HG02798 (cell line): ENCODE data around the gene LIPG.

Source experiments
- ATAC-seq: cut with Tn5 transposase; IDR thresholded peaks from one replicate; pipeline ENCODE4 v1.9.1; 2021; ENCODE audit warnings: mild to moderate bottlenecking; ENCODE audit not compliant: unreplicated experiment, poor library complexity

Gene LIPG

DNA sequence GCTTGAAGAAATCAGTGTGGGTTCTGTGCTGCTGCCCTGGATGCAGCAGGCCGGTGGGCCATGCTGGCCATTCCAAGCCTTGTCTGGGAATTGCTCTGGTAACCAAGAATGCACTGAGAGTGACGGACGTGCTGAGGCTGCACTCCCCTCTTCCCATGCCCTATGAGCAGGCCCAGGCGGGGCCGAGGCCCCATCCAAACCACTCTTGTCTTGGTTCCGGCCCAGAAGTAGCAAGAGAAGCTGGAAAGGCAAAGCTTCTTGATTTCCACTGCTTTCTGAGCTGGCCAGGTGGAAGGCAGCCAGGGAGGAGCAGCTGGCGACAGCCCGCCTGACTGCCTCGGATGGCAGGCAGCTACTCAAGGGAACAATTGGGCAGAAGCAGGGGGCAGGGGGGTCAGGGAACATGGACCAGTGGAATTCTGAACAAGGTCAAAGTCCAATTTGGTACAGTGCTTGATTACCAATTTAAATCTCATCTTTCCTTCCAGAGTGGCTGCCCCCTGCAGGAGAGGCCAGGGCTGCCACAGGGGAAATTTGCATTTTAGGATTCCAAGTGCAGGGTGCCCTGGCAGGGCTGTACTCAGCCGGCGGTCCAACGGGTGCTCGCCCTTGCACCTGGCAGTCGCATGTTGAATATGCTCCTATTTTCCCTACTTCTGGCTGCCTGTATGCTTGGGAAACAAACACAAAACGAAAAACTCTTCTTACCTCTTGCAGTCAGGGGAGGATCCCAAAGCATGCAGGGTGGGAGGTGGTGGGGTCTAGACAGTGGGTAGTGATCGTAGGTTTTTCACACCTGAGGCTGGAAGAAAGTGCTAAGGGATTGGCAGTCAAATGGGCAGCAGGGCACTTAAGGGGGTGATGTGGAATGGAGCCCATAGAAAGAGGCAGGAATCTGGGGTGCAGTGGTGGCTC lies 67.3 kb downstream of the LIPG start:
- no peak for ATAC-seq

DNA sequence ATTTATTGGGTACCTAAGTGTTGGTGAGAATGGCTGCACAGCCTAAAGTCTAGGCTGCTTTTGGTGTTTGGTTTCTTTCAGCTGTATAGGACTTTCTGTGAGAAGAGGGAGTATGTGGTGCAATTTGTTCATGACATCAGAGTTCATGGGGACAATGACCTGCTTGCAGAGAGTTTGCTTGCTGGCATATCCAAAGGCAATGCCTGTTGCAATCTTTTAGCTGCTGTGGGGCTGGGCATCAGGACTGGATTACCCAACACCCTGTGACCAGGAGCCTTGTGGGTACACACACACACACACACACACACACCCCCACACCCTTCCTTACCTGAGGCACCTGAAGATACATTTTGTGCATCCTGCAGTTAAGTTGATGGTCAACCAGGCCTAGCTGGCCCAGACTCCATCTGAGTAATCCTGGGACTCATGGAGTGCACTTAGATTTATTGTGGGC lies 68.4 kb downstream of the LIPG start:
- no peak for ATAC-seq

DNA sequence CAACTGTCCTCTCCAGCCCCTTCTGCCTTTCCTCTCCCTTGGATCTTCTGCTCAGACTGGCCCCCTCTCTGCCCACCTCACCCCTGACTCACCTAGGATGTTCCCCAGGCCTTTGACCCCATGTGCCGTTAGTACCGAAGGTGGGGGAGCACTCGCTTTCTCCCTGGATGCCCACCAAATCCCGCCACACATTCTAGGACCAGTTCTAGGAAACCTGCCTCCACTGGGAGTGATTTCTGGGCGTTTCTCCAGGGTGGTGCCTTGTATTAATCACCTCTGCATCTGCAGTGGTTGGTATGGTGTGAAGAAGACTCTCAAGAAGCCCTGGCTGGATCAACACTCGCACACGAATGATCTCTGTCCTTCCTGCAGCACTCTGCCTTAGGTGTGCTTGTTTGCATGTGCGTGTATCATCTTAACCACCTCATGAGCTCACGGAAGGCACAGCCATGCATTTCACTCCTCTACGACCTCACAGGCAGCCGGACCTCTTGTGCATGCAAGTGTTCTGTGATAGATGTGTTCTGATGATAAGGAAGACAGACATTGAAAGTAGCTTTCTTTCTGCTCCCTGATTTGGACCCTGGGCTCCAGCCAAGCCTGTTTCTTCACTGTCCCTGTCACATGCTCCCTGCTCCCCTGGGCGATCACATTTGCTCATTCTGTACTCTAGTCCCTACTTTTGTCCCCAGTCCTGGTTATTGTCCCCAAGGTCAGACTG lies 69.4 kb downstream of the LIPG start:
- ATAC-seq = no peak

DNA sequence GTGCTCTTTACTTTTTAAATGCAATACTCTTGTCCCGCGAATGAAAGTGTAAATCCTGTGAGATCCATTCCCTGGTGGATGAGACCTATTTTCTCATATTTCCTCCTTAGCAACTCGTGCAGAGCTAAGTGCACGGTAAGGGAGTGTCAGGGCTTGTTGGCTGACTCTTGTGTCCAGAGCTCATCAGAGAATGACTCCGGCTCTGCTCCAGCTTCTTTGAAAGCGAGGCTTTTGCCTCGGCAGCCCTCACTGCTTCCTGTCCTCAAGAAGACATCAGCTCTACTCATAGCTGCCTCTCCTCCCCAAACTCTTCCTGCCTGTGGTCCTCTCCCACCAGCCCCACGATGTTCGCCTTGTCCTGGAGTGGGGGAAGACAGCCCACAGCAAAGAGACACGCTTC lies 70.7 kb downstream of the LIPG start:
- ATAC-seq = no peak

DNA sequence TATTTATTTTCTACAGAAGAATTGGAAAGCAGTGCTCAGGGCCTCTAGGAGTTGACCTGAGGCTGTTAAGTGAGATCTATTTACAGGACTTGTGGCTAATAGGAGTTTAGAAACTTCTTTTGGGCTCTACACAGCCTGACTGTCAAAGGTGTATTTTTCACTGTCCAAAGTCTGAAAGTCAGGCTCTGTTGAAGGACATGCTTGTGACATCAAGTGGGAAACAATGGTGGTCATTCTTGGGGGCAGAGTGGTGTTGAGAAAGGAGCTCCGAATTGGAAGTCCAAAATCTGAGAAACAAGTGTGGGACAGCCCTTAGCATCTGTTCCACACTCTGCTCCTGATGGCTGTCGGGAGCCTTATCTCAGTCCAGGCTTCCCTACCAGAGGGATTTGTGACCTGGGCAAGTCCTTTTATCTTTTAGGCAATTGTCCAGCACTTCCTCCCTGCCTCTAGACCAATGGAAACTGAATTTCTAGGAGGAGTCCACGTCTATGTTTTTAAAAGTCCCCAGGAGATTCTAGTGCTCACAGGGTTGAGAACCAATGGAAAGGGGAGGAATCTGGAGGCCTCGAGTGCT lies 76.4 kb downstream of the LIPG start:
- ATAC-seq = no peak

DNA sequence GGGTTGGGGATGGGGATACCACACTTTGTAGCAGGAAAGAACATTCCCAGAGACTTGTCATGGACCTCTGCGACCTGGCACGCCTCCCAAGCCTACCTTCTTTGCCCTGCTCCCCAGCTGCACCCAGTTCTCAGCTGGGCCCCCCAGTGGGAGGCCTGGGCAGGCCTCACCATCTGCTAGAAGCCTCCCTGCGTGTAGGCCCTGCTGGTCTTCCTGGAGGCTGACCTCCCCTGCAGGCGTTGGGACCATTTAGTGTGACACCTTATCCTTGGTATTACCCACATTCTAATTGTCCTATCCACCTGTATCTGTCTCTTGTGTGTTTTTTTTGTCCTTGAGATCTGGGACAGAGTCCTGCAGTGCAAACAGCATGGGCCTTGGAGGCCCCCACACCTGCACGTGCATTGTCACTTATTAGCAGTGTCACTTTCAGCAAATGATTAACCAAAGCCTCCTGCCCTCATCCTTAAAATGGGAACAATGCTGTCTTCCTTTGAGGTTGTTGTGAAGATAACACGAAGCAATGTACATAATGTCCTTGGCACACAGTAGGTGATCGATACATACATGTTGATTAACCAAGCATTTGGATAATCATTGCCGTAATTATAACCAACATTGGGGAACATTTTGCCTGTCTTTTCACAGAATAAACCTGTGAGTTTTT lies 77.2 kb downstream of the LIPG start:
- ATAC-seq = no peak

DNA sequence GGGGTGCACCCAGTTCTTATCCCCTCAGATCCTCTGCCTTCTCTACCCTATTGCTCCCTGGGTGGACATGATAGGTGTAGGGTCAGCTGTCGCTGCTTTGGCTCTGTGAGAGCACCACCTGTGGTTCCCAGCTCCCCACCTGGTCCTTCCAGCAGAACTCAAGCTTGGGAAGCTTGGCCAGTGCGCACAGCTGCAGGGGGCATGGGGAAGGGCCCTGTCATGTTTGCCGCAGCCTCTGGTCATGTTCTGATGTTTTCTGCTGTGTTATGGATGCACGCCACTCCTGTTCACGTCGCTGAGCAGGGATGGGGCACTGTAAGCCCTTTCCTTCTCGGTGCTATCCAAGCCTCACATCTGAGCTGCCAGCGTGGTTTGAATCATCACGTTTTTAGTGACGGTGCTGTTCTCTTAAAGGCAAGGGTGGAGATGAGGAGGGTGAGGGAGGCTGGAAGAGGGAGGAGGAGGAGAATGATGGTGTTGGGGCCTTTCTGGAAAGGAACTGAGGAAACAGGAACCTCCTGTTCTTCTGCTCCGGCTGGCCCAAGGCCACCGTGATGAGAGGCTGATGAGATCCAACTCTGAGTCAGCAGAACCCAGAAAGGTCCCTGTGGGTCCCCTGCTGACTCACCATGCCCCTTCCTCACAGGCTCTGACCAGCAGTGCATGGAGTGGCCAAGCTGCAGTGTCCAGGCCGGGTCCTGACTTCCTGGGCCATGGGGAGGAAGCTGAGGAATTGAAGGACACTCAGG lies 78.0 kb downstream of the LIPG start:
- ATAC-seq = no peak

DNA sequence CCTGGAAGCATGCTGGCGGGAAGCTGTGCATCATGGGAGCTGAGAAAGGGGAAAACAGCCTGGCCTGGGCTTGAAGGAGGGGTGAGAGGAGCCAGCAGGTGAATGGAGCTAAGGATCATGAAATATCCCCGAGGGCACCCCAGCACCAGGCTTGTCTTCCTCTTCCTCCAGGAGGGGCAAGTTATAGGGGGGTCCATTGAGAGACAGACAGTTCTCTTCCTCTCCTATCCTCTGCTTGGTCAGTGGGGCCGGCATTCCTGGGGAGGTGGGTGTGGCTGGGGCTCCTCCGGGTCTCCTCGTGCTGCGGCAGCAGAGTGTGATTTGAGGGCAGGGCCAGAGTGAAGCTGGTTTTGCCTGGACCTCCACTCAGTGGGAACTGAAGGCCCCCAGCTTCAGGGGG lies 78.9 kb downstream of the LIPG start:
- no peak for ATAC-seq

DNA sequence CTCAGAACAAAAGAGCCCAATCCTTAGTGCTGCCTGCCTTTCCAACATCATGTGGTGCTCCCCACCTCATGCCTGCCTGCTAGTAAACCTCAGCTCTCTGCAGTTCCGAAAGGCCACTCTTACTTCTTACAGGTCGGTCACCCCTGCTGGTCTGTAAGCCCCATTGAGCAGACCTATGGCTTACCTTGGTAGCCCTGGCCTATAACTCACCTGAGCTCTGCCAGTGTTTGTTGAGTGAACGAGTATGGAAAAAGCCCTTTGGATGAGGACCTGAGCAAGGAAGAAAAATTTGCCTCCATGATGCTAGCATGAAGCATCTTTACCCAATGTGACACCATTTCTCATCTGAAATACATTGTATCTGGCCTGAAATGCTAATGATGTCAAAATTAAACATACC lies 83.3 kb downstream of the LIPG start:
- ATAC-seq = no peak

DNA sequence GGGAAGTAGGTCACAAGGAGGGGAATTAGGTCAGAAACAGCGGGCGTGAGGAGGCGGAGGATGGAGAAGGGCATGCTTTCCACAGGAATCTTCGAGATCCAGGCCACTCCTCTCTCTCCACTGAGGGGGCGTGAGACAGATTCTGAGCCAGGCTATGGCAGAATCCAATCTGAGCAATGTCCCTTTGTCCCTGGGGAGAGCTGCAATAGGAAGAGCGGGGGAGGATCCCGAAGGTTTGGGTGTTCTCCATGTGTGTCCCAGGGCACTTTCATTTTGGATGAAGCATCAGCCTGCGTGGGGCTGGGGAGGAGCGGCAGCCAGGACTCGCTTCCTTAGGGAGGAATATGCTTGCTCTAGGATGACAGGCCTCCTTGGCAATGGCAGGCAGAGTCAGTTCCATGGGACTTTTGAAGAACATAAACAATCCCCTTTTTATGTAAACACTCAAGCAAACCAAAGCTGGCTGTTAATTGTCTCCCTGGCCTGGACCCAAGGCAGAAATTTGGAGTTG lies 84.0 kb downstream of the LIPG start:
- ATAC-seq = no peak

DNA sequence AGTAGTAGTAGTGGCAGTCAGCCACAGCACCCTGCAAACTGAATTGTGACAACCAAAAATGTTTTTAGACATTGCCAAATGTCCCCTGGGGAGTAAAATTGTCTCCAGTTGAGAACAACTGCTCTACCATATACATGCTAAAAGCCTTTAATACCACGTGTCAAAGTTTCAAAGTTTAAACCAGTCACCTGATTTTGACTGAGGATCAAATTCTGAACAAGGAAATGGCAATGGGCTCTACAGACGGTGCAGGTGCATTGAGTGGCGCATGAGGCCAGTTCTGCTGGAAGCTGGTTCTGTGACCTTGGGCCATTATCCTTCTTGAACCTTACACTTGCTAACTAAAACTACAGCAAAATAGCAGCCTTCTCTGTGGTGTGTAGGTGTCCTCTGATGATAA lies 85.0 kb downstream of the LIPG start:
- ATAC-seq = no peak

DNA sequence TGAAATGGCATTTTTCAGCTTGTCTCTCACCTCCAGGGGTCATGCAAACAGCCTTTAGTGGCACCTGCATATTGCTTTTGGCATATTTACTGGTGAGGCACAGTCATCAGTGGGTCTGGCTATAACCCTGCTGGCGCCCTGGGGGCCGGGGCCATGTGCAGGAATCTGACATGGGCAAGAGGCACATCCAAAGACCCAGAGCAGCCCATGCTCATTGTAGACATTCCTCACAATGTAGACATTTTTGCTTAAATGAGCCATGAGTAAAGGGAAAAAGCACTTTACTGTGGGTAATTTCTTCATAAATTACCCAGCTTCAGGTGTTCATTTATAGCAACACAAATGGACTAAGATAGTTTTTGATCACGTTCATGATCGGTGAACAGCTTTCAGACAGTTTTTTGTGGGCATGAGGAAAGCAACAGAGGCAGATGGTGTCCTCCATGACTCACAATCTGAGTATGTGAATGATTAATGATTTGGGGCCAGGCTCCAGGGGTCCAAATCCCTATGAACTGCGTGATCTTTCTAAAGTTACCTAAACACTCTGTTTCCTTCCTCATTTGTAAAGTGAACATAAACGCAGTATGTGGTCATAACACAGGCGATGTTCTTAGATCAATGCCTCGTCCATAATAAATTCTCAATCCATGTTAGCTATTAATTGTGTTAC lies 85.8 kb downstream of the LIPG start:
- ATAC-seq = no peak

DNA sequence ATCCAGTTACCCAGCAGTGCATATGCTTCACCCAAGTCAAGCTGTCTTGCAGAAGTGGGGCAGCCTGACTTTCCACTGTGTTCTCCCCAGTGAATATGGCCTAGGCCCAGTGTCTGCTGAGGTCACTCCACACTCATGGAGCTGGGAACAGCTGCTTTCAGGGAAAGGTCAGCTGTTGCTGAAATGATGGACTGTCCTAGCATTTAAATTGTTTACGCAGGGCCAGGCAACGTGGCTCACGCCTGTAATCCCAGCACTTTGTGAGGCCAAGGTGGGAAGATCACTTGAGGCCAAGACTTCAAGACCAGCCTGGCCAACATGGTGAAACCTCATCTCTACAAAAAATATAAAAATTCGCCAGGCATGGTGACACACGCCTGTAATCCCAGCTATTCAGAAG lies 86.5 kb downstream of the LIPG start:
- no peak for ATAC-seq
